Glutamatergic neuron (in vitro differentiated cells): Measurements from ENCODE around the gene CD99. TPM values are rescaled to one million over a fixed set of nuclear protein-coding genes. Genes with fewer than 3 reads are reported as not detected.

Experiments
- DNase-seq: peaks from one replicate; pipeline ENCODE4 v3.0.0; 2022
- H3K27ac Mint-ChIP-seq: one replicate; pipeline ENCODE4 v1.8.0; 2020; ENCODE audit warnings: mild to moderate bottlenecking, mixed read lengths, inconsistent platforms; ENCODE audit not compliant: unreplicated experiment
- H3K27me3 Mint-ChIP-seq: one replicate; pipeline ENCODE4 v1.8.0; 2020; ENCODE audit warnings: mild to moderate bottlenecking, moderate library complexity, mixed read lengths, inconsistent platforms; ENCODE audit not compliant: unreplicated experiment
- H3K36me3 Mint-ChIP-seq: one replicate; pipeline ENCODE4 v1.8.0; 2020; ENCODE audit warnings: mild to moderate bottlenecking, mixed read lengths, inconsistent platforms; ENCODE audit not compliant: unreplicated experiment
- H3K4me1 Mint-ChIP-seq: one replicate; pipeline ENCODE4 v1.8.0; 2020; ENCODE audit warnings: mild to moderate bottlenecking, low read depth, mixed read lengths, inconsistent platforms; ENCODE audit not compliant: unreplicated experiment
- H3K4me3 Mint-ChIP-seq: one replicate; pipeline ENCODE4 v1.8.0; 2020; ENCODE audit warnings: mild to moderate bottlenecking, mixed read lengths, inconsistent platforms; ENCODE audit not compliant: unreplicated experiment
- H3K9me3 Mint-ChIP-seq: one replicate; pipeline ENCODE4 v1.8.0; 2020; ENCODE audit warnings: mild to moderate bottlenecking, moderate library complexity, mixed read lengths, inconsistent platforms; ENCODE audit not compliant: unreplicated experiment
- CTCF ChIP-seq: fragments of 200-600 bp; sonication (generic); IDR thresholded peaks from one replicate; pipeline ENCODE4 v1.5.0; 2021; ENCODE audit not compliant: partially characterized antibody, unreplicated experiment
- total RNA-seq: library from RNA; stranded (reverse); fragmentation: NEBNext Ultra II Directional; extraction: Animal tissue kit (Norgen Biotek cat#: 25700); gene quantifications from one replicate; pipeline ENCODE4 v1.2.1, GENCODE V29; 2021; ENCODE audit not compliant: unreplicated experiment

Gene CD99
- total RNA-seq, 1 donor from 2014 or later, result 31.2 TPM

- Mint-ChIP-seq H3K27me3 (no peaks in the 10 kb centered on the region), H3K4me1 (peaks cover 5% of the 10 kb centered on the region), H3K9me3 (no peaks in the 10 kb centered on the region), H3K27ac (no peak overlapping the region), H3K4me3 (no peak overlapping the region), H3K36me3 (no peaks in the 10 kb centered on the region)
- no peak for TF ChIP-seq CTCF
- DNase-seq, result no peak
Measured at GRCh38 chrX:2714551-2714950, 23.5 kb downstream of the CD99 start.

GRCh38 chrX:2715066-2715600, 24.0 kb downstream of the CD99 start:
- Mint-ChIP-seq H3K9me3 (no peaks in the 10 kb centered on the region), H3K27me3 (no peaks in the 10 kb centered on the region), H3K36me3 (no peaks in the 10 kb centered on the region), H3K4me1 (peaks cover 2% of the 10 kb centered on the region), H3K27ac (no peak overlapping the region), H3K4me3 (no peak overlapping the region)
- no peak for DNase-seq
- no peak for TF ChIP-seq CTCF

DNA sequence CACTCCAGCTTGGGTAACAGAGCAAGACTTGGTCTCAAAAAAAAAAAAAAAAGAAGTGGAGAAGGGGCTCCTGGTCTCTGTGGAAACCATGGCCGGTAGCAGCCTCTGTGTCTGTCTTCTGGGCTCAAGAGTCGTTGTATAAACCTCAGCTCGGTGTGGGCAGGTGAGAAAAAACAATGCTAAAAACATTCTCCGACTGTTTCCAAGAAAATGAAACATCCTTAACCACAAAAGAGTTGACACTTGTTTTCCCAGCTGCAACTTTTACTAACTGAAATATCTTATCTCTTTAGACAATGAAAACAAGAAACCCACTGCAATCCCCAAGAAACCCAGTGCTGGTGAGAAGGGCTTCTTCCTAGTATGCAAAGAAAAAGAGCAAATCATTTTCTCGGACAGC, 26.2 kb downstream of the CD99 start:
- DNase-seq, result no peak
- H3K9me3 Mint-ChIP-seq, result no peaks in the 10 kb centered on the region
- no peaks in the 10 kb centered on the region for H3K27me3 Mint-ChIP-seq
- no peak overlapping the region for H3K4me3 Mint-ChIP-seq
- H3K4me1 Mint-ChIP-seq, result no peaks in the 10 kb centered on the region
- no peak overlapping the region for H3K27ac Mint-ChIP-seq
- H3K36me3 Mint-ChIP-seq, result no peaks in the 10 kb centered on the region
- TF ChIP-seq CTCF, result no peak

DNA sequence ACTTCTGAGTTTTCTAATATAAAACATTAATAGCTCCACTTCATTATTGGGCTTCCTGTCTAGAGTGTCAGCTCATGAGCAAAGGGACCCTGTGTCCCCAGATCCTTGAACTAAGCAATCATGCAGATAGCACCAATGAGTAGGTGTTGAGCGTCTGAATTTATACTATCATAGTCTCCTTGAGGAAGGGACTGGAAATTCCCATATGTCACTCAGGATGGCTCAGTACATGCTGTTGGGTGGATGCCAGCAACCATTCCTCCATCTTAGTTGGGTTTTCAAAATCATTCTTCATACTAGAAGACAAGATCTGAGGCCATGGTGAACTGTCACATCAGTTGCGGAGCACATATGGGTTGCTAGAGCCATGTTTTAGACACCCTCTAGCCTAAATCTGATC, 27.7 kb downstream of the CD99 start:
- no peak overlapping the region for H3K4me3 Mint-ChIP-seq
- H3K27ac Mint-ChIP-seq, result no peak overlapping the region
- DNase-seq, result no peak
- H3K27me3 Mint-ChIP-seq, result no peaks in the 10 kb centered on the region
- H3K36me3 Mint-ChIP-seq, result peaks cover 5% of the 10 kb centered on the region
- H3K4me1 Mint-ChIP-seq, result no peaks in the 10 kb centered on the region
- no peak for TF ChIP-seq CTCF
- H3K9me3 Mint-ChIP-seq, result peaks cover 3% of the 10 kb centered on the region

DNA sequence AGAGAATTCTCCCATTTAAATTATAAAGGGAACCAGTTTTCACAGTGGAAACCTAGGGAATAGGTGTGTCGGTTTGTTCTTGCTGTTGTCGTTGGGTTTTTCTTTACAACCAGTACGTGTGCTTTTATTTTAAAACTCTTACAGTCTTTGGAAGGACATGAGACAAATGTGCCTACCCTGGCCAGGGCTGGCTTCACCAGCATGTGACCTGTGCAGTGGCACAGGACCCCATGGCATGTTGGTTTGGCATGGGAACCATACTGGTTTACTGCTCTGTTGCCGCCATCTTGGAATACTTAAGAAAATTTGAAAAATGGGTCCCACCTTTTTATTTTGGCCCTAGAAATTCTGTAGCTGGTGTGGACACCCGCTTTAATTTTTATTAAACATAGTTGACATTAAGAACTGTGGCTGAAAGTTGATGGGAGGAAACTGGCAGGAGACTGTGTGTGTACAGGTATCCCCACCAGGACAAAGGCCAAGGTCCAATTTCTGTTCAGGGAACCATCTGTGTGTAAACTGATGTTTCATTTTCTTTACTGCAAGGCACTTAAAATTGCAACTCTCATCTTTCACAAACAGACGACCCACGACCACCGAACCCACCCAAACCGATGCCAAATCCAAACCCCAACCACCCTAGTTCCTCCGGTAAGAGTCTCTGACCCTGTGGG, 28.8 kb downstream of the CD99 start:
- Mint-ChIP-seq H3K27me3 (no peaks in the 10 kb centered on the region), H3K36me3 (peaks cover 5% of the 10 kb centered on the region), H3K9me3 (peaks cover 3% of the 10 kb centered on the region), H3K27ac (no peak overlapping the region), H3K4me1 (no peaks in the 10 kb centered on the region), H3K4me3 (no peak overlapping the region)
- no peak for TF ChIP-seq CTCF
- DNase-seq, result no peak
